ENCODE results near the gene TRMU.
A peak's percentile ranks its signal among the peaks of the same experiment; 100 is the strongest.

The TRMU gene

GRCh38 chr22:46356496-46357480, 21.3 kb downstream of the TRMU start:
- no peak for DNase-seq (ENCODE audit: low read depth)

GRCh38 chr22:46357711-46358520, 22.4 kb downstream of the TRMU start:
- DNase-seq (ENCODE audit: low read depth): no peak

GRCh38 chr22:46358766-46359165, 23.3 kb downstream of the TRMU start:
- no peak for DNase-seq (ENCODE audit: low read depth)

GRCh38 chr22:46359362-46359761, 23.8 kb downstream of the TRMU start:
- DNase-seq (ENCODE audit: low read depth): no peak

- DNase-seq (ENCODE audit: low read depth): no peak
These were observed 24.6 kb downstream of the TRMU start for GRCh38 chr22:46360097-46360496.

GRCh38 chr22:46360891-46361290, 25.4 kb downstream of the TRMU start:
- no peak for DNase-seq (ENCODE audit: low read depth)

GRCh38 chr22:46361826-46362202, 26.3 kb downstream of the TRMU start:
- no peak for DNase-seq (ENCODE audit: low read depth)

- no peak for DNase-seq (ENCODE audit: low read depth)
These were observed 26.9 kb downstream of the TRMU start for GRCh38 chr22:46362203-46362933.

- DNase-seq (ENCODE audit: low read depth): no peak
These were observed 27.5 kb downstream of the TRMU start for GRCh38 chr22:46362934-46363515.

GRCh38 chr22:46363611-46364321, 28.3 kb downstream of the TRMU start:
- no peak for DNase-seq (ENCODE audit: low read depth)

- no peak for DNase-seq (ENCODE audit: low read depth)
These were observed 29.0 kb downstream of the TRMU start for GRCh38 chr22:46364341-46365165.

- no peak for DNase-seq (ENCODE audit: low read depth)
These were observed 29.7 kb downstream of the TRMU start for GRCh38 chr22:46365166-46365624.

- no peak for DNase-seq (ENCODE audit: low read depth)
These were observed 30.8 kb downstream of the TRMU start for GRCh38 chr22:46366327-46366731.

GRCh38 chr22:46366801-46367706, 31.5 kb downstream of the TRMU start:
- no peak for DNase-seq (ENCODE audit: low read depth)

- peak; percentile 40 for DNase-seq (ENCODE audit: low read depth)
These were observed 32.2 kb downstream of the TRMU start for GRCh38 chr22:46367707-46368191.

- no peak for DNase-seq (ENCODE audit: low read depth)
These were observed 32.9 kb downstream of the TRMU start for GRCh38 chr22:46368422-46368821.

- no peak for DNase-seq (ENCODE audit: low read depth)
These were observed 33.6 kb downstream of the TRMU start for GRCh38 chr22:46368871-46369715.

All from stimulated activated CD8-positive, alpha-beta memory T cell treated with anti-CD3 and anti-CD28 coated beads, Interleukin-15, amount 100 ng/mL, for 24 hours (primary cell).